ENCODE results near the gene SCAANT1. TPM values are rescaled to one million over a fixed set of nuclear protein-coding genes. Genes with fewer than 3 reads are reported as not detected.

Gene SCAANT1
- total RNA-seq, 4 donors from 2014 or later, result not detected

GRCh38 chr3:63872135-63872924, 39.9 kb downstream of the SCAANT1 start:
- Histone ChIP-seq H3K36me3 (no peaks in the 10 kb centered on the region), H3K4me1 (peaks cover 0 to 27% (median 0%) of the 10 kb centered on the region in 4 donors), H3K27ac (no peak overlapping the region), H3K27me3 (no peaks in the 10 kb centered on the region), H3K4me3 (no peak overlapping the region), H3K9me3 (no peaks in the 10 kb centered on the region)
- no peak for DNase-seq (ENCODE audit: low spot score in 2 of 2)
- no peak for TF ChIP-seq CTCF (IDR thresholded peaks at IDR 0.05)
- TF ChIP-seq POLR2A (IDR thresholded peaks at IDR 0.05), result no peak
- no peak for TF ChIP-seq EP300 (IDR thresholded peaks at IDR 0.05)
- WGBS, 2 donors, result 73 to 95% methylated on average over 2 of the region's 2 CpGs

GRCh38 chr3:63870615-63871005, 41.6 kb downstream of the SCAANT1 start:
- Histone ChIP-seq H3K27ac (no peak overlapping the region), H3K27me3 (no peaks in the 10 kb centered on the region), H3K36me3 (no peaks in the 10 kb centered on the region), H3K4me3 (no peak overlapping the region), H3K9me3 (no peaks in the 10 kb centered on the region), H3K4me1 (peaks cover 0 to 15% (median 0%) of the 10 kb centered on the region in 4 donors)
- WGBS, 2 donors, result 64 to 65% methylated on average over 2 of the region's 2 CpGs
- TF ChIP-seq EP300 (IDR thresholded peaks at IDR 0.05) (no peak), POLR2A (IDR thresholded peaks at IDR 0.05) (no peak), CTCF (IDR thresholded peaks at IDR 0.05) (no peak)
- no peak for DNase-seq (ENCODE audit: low spot score in 2 of 2)

- H3K4me1 ChIP-seq, result peaks cover 0 to 20% (median 1%) of the 10 kb centered on the region in 4 donors
- no peak overlapping the region for H3K4me3 ChIP-seq
- TF ChIP-seq CTCF (IDR thresholded peaks at IDR 0.05), result no peak
- TF ChIP-seq EP300 (IDR thresholded peaks at IDR 0.05), result no peak
- no peak for DNase-seq (ENCODE audit: low spot score in 2 of 2)
- H3K9me3 ChIP-seq, result no peaks in the 10 kb centered on the region
- 66 to 74% methylated on average over 3 of the region's 3 CpGs for WGBS, 2 donors
- no peak overlapping the region for H3K27ac ChIP-seq
- H3K27me3 ChIP-seq, result no peaks in the 10 kb centered on the region
- H3K36me3 ChIP-seq, result no peaks in the 10 kb centered on the region
Observed at GRCh38 chr3:63869940-63870614, 42.1 kb downstream of the SCAANT1 start.

GRCh38 chr3:63867225-63867624, 45.0 kb downstream of the SCAANT1 start:
- no peak overlapping the region for H3K4me3 ChIP-seq
- peaks cover 0 to 31% (median 8%) of the 10 kb centered on the region in 4 donors for H3K4me1 ChIP-seq
- 90 to 92% methylated on average over 1 of the region's 1 CpG for WGBS, 2 donors
- DNase-seq (ENCODE audit: low spot score in 2 of 2), result no peak
- no peak overlapping the region for H3K27ac ChIP-seq
- no peak for TF ChIP-seq CTCF (IDR thresholded peaks at IDR 0.05)
- no peak for TF ChIP-seq POLR2A (IDR thresholded peaks at IDR 0.05)
- no peak for TF ChIP-seq EP300 (IDR thresholded peaks at IDR 0.05)
- H3K36me3 ChIP-seq, result no peaks in the 10 kb centered on the region
- no peaks in the 10 kb centered on the region for H3K27me3 ChIP-seq
- no peaks in the 10 kb centered on the region for H3K9me3 ChIP-seq

GRCh38 chr3:63864965-63865327, 47.2 kb downstream of the SCAANT1 start:
- H3K27me3 ChIP-seq, result no peaks in the 10 kb centered on the region

More at GRCh38 chr3:63864965-63865327, 47.2 kb downstream of the SCAANT1 start:
- Histone ChIP-seq H3K27ac (peak overlapping the region; percentile 67 to 96 (median 95)), H3K4me3 (peak overlapping the region; percentile 81 to 99 (median 98)), H3K36me3 (no peaks in the 10 kb centered on the region), H3K9me3 (no peaks in the 10 kb centered on the region), H3K4me1 (peaks cover 0 to 37% (median 8%) of the 10 kb centered on the region in 4 donors)
- WGBS, 2 donors, result 2 to 6% methylated on average over 3 of the region's 3 CpGs
- TF ChIP-seq EP300 (IDR thresholded peaks at IDR 0.05) (no peak), POLR2A (IDR thresholded peaks at IDR 0.05) (no peak), CTCF (IDR thresholded peaks at IDR 0.05) (no peak)
- DNase-seq (ENCODE audit: low spot score in 2 of 2), result no peak
